ENCODE measurements around the gene NUCB1.
A peak's percentile ranks its signal among the peaks of the same experiment; 100 is the strongest.
"Not testable (repeated sequence)": the region's sequence is repeated elsewhere in the genome, so short reads cannot be mapped to it uniquely, and the experiment has no call there.

NUCB1 gene

GRCh38 chr19:48874303-48875135, 25.6 kb upstream of the NUCB1 start:
- no peak for DNase-seq

- DNase-seq: not testable (repeated sequence)
These were observed 23.8 kb upstream of the NUCB1 start for GRCh38 chr19:48876043-48876981.

GRCh38 chr19:48877855-48878195, 22.3 kb upstream of the NUCB1 start:
- DNase-seq: no peak

- no peak for DNase-seq
These were observed 21.7 kb upstream of the NUCB1 start for GRCh38 chr19:48878196-48879024.

GRCh38 chr19:48879025-48879637, 21.0 kb upstream of the NUCB1 start:
- no peak for DNase-seq

- DNase-seq: not testable (repeated sequence)
These were observed 20.4 kb upstream of the NUCB1 start for GRCh38 chr19:48879696-48880095.

- DNase-seq: peak in 1 of 2 experiments; percentile 37
These were observed 18.1 kb upstream of the NUCB1 start for GRCh38 chr19:48881741-48882657.

- no peak for DNase-seq
These were observed 16.4 kb upstream of the NUCB1 start for GRCh38 chr19:48883726-48884125.

- DNase-seq: no peak
These were observed 12.1 kb upstream of the NUCB1 start for GRCh38 chr19:48887861-48888612.

- not testable (repeated sequence) for DNase-seq
These were observed 10.6 kb upstream of the NUCB1 start for GRCh38 chr19:48889496-48889895.

- no peak for DNase-seq
These were observed 9.6 kb upstream of the NUCB1 start for GRCh38 chr19:48890551-48890950.

- no peak for DNase-seq
These were observed 4.9 kb upstream of the NUCB1 start for GRCh38 chr19:48895226-48895625.

- peak in 1 of 2 experiments; percentile 60 for DNase-seq
These were observed 3.9 kb upstream of the NUCB1 start for GRCh38 chr19:48896191-48896720.

- no peak for DNase-seq
These were observed 2.9 kb upstream of the NUCB1 start for GRCh38 chr19:48897181-48897580.

- not testable (repeated sequence) for DNase-seq
These were observed 744 bp upstream of the NUCB1 start for GRCh38 chr19:48899386-48899749.

GRCh38 chr19:48900477-48901406, 630 bp downstream of the NUCB1 start:
- DNase-seq: peak in 1 of 2 experiments; percentile 14

- DNase-seq: not testable (repeated sequence)
These were observed 2.2 kb downstream of the NUCB1 start for GRCh38 chr19:48902291-48902690.

- not testable (repeated sequence) for DNase-seq
These were observed 3.7 kb downstream of the NUCB1 start for GRCh38 chr19:48903788-48904187.

- DNase-seq: no peak
These were observed 5.6 kb downstream of the NUCB1 start for GRCh38 chr19:48905664-48906063.

Measured in NCI-H526 (cell line).